PC-3 (cell line): ENCODE measurements around the gene SLC25A34. TPM values are rescaled to one million over a fixed set of nuclear protein-coding genes. Genes with fewer than 3 reads are reported as not detected.

ENCODE experiments used
- ATAC-seq: fragments of 200-7000 bp; cut with Tn5 transposase; 2 replicates; pipeline ENCODE4 v1.9.1; 2020; ENCODE audit warnings: mild to moderate bottlenecking, moderate library complexity
- BruUV-seq: library from RNA; stranded (reverse); fragments of 400-500 nt; replicated peaks from 2 replicates; lab custom pipeline; 2021; lab: Mats Ljungman, UMichigan
- CTCF ChIA-PET: fragments of 300-600 bp; sonication (Branson Sonifier 250); formaldehyde crosslinking; loops from one replicate; lab custom pipeline; 2022; ENCODE audit warnings: antibody characterized with exemption; lab: Charles Lee
- POLR2A ChIA-PET: fragments of 300-600 bp; sonication (Branson Sonifier 250); formaldehyde crosslinking; loops from one replicate; lab custom pipeline; 2022; ENCODE audit warnings: antibody characterized with exemption; ENCODE audit not compliant: unreplicated experiment; lab: Charles Lee
- DNase-seq: peaks from one replicate; pipeline ENCODE4 v3.0.0-alpha.2; 2015
- H2AFZ ChIP-seq: fragments of 300-600 bp; sonication (generic); 2 replicates; pipeline ENCODE4 v1.6.0; 2016; ENCODE audit warnings: antibody characterized with exemption, low read length
- H3F3A ChIP-seq: fragments of 300-600 bp; sonication (generic); one replicate; pipeline ENCODE4 v1.6.0; 2017; ENCODE audit warnings: antibody characterized with exemption, low read length, control low read depth, mild to moderate bottlenecking; ENCODE audit not compliant: unreplicated experiment
- H3K27ac ChIP-seq: fragments of 300-600 bp; sonication (generic); 2 replicates; pipeline ENCODE4 v1.5.1; 2016; ENCODE audit warnings: mild to moderate bottlenecking, low read length
- H3K27me3 ChIP-seq: fragments of 300-600 bp; sonication (generic); 2 replicates; pipeline ENCODE4 v1.6.1; 2016; ENCODE audit warnings: low read length, mixed read lengths
- H3K36me3 ChIP-seq: fragments of 300-600 bp; sonication (generic); 2 replicates; pipeline ENCODE4 v1.6.1; 2016; ENCODE audit warnings: low read depth, mixed run types, low read length, mixed read lengths
- H3K4me1 ChIP-seq: fragments of 300-600 bp; sonication (generic); 2 replicates; pipeline ENCODE4 v1.5.1; 2016; ENCODE audit warnings: low read length; ENCODE audit not compliant: insufficient read depth
- H3K4me2 ChIP-seq: fragments of 300-600 bp; sonication (generic); 2 replicates; pipeline ENCODE4 v1.6.0; 2016; ENCODE audit warnings: low read length
- H3K4me3 ChIP-seq: fragments of 300-600 bp; sonication (generic); 2 replicates; pipeline ENCODE4 v1.5.1; 2016; ENCODE audit warnings: mild to moderate bottlenecking, low read length, mixed read lengths
- H3K79me2 ChIP-seq: fragments of 300-600 bp; sonication (generic); 2 replicates; pipeline ENCODE4 v1.6.1; 2017; ENCODE audit warnings: low read length, mixed read lengths
- H3K9ac ChIP-seq: fragments of 300-600 bp; sonication (generic); 2 replicates; pipeline ENCODE4 v1.6.0; 2016; ENCODE audit warnings: mild to moderate bottlenecking, low read length
- H3K9me2 ChIP-seq: fragments of 300-600 bp; sonication (generic); replicated peaks from 2 replicates; pipeline ENCODE4 v1.6.1; 2016; ENCODE audit warnings: mixed run types, low read length, mixed read lengths
- H3K9me3 ChIP-seq: fragments of 300-600 bp; sonication (generic); 2 replicates; pipeline ENCODE4 v1.6.1; 2016; ENCODE audit warnings: low read length, mixed read lengths
- H4K20me1 ChIP-seq: fragments of 300-600 bp; sonication (generic); 2 replicates; pipeline ENCODE4 v1.6.1; 2016; ENCODE audit warnings: low read length, mixed read lengths
- EZH2 ChIP-seq: fragments of 300-600 bp; sonication (generic); IDR thresholded peaks from one replicate; pipeline ENCODE4 v1.6.1; 2017; ENCODE audit warnings: antibody characterized with exemption, mild to moderate bottlenecking, low read length; ENCODE audit not compliant: unreplicated experiment
- EZH2phosphoT487 ChIP-seq: fragments of 300-600 bp; sonication (generic); IDR thresholded peaks from 2 replicates; pipeline ENCODE4 v1.6.1; 2018; ENCODE audit warnings: mild to moderate bottlenecking, antibody characterized with exemption, low read length, borderline replicate concordance
- intact Hi-C: fragments of 100-400 bp; cut with micrococcal nuclease; formaldehyde crosslinking; loops from 2 replicates; pipeline ENCODE4 v1.9.0; 2023
- total RNA-seq: library from RNA; depleted of rRNA; stranded (reverse); fragments of >200 nt; gene quantifications from 2 replicates; pipeline ENCODE4 v1.2.3, GENCODE V29; 2014
- TF ChIP-seq, protein P1 (sequence below): fragments of 300-600 bp; sonication (generic); conservative IDR thresholded peaks from 2 replicates; pipeline ENCODE4 v1.5.1; 2017; ENCODE audit warnings: antibody characterized with exemption, low read depth, mild to moderate bottlenecking, low read length

The SLC25A34 gene
- total RNA-seq, 1 experiment from 2014 or later, result 0.44 TPM

DNA sequence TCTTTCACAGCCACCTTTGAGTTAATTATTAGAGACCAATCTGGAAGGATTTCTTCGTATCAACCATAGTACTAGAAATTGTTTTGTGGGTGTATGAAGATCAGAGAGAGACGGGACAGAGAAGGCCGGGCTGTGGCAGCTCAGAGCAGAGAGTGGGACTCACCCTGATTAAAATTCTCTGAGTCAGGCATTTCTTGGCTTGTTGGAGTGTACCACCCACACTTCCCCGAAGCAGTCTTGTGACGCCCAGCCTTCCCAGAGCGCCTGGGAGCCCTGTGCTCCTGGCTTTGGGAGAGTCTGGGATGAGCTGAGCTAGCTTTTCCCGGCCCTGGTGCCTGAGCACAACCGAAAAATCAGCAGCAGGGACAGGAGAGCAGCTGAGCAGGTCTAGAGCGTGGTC is 32.5 kb upstream of the SLC25A34 start:
- BruUV-seq, result no TSS peak
- no peak overlapping the region for H3K27ac ChIP-seq
- no peak overlapping the region for H3K4me2 ChIP-seq
- no peaks in the 10 kb centered on the region for H3K27me3 ChIP-seq
- H3F3A ChIP-seq, result no peaks in the 10 kb centered on the region
- DNase-seq (no peak), ATAC-seq (no peak; the same call in 1 of the 2 replicates)
- H3K9ac ChIP-seq, result no peak overlapping the region
- H3K36me3 ChIP-seq, result no peaks in the 10 kb centered on the region
- CTCF ChIA-PET, result no interaction called here
- no peaks in the 10 kb centered on the region; the same call in 1 of the 2 replicates for H3K4me1 ChIP-seq
- intact Hi-C loops, result no loop called here
- no peak overlapping the region for H2AFZ ChIP-seq
- no peaks in the 10 kb centered on the region for H3K9me2 ChIP-seq
- no peak overlapping the region for H3K4me3 ChIP-seq
- no peak for TF ChIP-seq EZH2phosphoT487
- TF ChIP-seq EZH2, result no peak
- TF ChIP-seq, protein P1, sequence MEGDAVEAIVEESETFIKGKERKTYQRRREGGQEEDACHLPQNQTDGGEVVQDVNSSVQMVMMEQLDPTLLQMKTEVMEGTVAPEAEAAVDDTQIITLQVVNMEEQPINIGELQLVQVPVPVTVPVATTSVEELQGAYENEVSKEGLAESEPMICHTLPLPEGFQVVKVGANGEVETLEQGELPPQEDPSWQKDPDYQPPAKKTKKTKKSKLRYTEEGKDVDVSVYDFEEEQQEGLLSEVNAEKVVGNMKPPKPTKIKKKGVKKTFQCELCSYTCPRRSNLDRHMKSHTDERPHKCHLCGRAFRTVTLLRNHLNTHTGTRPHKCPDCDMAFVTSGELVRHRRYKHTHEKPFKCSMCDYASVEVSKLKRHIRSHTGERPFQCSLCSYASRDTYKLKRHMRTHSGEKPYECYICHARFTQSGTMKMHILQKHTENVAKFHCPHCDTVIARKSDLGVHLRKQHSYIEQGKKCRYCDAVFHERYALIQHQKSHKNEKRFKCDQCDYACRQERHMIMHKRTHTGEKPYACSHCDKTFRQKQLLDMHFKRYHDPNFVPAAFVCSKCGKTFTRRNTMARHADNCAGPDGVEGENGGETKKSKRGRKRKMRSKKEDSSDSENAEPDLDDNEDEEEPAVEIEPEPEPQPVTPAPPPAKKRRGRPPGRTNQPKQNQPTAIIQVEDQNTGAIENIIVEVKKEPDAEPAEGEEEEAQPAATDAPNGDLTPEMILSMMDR, result no peak
- POLR2A ChIA-PET, result interaction anchor here (0.6 kb wide), 1 partner anchor 38 kb away, joined by 3 read pairs; no protein-coding TSS in a partner anchor
- H3K79me2 ChIP-seq, result peaks cover 18% of the 10 kb centered on the region
- H3K9me3 ChIP-seq, result no peaks in the 10 kb centered on the region
- H4K20me1 ChIP-seq, result no peaks in the 10 kb centered on the region

DNA sequence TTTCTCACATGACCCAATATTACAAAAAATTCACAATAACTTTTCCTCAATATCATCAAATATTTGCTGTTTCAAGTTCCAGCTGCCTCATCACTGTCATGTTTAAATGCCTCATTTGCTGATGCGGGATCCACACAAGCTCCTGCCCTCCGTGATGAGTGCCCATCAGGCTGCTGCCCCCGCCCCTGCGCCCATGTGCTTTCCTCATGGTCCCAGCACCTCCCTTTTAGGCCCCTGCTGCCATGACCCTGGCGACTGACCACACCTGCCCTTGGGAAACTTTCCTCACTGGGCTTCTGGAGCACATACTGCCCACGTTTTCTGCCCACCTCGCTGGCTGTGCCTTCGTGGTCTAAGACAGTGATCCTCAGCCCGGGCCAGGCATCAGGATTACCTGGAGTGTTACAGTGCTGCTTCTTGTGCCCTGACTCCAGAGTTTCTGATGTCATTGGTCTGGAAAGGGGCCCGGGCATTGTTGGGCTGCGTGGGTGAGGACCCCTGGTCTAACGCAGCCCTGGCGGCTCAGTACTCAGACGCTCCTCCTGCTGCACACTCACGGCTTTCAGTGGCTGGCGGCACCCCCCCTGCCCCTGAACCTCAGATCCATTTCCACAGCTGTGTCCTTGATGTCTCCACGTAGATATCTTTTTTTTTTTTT is 31.4 kb upstream of the SLC25A34 start:
- TF ChIP-seq EZH2phosphoT487 (no peak), EZH2 (no peak)
- TF ChIP-seq, protein P1, result no peak
- intact Hi-C loops, result no loop called here
- no peak overlapping the region for H3K27ac ChIP-seq
- no TSS peak for BruUV-seq
- H3K36me3 ChIP-seq, result no peaks in the 10 kb centered on the region
- no peak overlapping the region for H3K9ac ChIP-seq
- H3K4me1 ChIP-seq, result no peaks in the 10 kb centered on the region; the same call in 1 of the 2 replicates
- H3K9me2 ChIP-seq, result no peaks in the 10 kb centered on the region
- no peak overlapping the region for H3K4me3 ChIP-seq
- DNase-seq (no peak), ATAC-seq (no peak)
- H4K20me1 ChIP-seq, result no peaks in the 10 kb centered on the region
- H2AFZ ChIP-seq, result no peak overlapping the region
- CTCF ChIA-PET, result no interaction called here
- H3K9me3 ChIP-seq, result no peaks in the 10 kb centered on the region
- no peak overlapping the region for H3K4me2 ChIP-seq
- no peaks in the 10 kb centered on the region for H3F3A ChIP-seq
- H3K79me2 ChIP-seq, result peaks cover 22% of the 10 kb centered on the region
- H3K27me3 ChIP-seq, result no peaks in the 10 kb centered on the region
- POLR2A ChIA-PET, result interaction anchor here (0.6 kb wide), 2 partner anchors 37 to 42 kb away, joined by 3 to 4 read pairs; no protein-coding TSS in a partner anchor

DNA sequence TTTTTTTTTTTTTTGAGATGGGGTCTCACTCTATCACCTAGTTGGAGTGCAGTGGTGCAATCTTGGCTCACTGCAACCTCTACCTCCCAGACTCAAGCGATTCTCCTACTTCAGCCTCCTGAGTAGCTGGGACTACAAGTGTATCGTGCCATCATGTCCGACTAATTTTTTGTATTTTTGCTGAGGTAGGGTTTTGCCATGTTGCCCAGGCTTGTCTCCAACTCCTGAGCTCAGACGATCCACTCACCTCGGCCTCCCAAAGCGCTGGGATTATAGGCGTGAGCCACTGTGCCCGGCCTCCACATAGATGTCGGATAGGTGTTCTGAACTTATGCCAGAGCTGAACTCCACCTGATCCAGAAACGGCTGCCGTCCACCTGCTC is 30.9 kb upstream of the SLC25A34 start:
- H3K4me2 ChIP-seq, result no peak overlapping the region
- TF ChIP-seq, protein P1, result no peak
- TF ChIP-seq EZH2, result no peak
- TF ChIP-seq EZH2phosphoT487, result no peak
- intact Hi-C loops, result no loop called here
- H3K27me3 ChIP-seq, result no peaks in the 10 kb centered on the region
- no peaks in the 10 kb centered on the region for H4K20me1 ChIP-seq
- peaks cover 19% of the 10 kb centered on the region for H3K79me2 ChIP-seq
- DNase-seq (no peak), ATAC-seq (no peak)
- no peak overlapping the region for H3K27ac ChIP-seq
- H3F3A ChIP-seq, result no peaks in the 10 kb centered on the region
- no peaks in the 10 kb centered on the region for H3K36me3 ChIP-seq
- H3K4me3 ChIP-seq, result no peak overlapping the region
- no TSS peak for BruUV-seq
- no peaks in the 10 kb centered on the region for H3K9me2 ChIP-seq
- CTCF ChIA-PET, result no interaction called here
- H3K9me3 ChIP-seq, result no peaks in the 10 kb centered on the region
- no peak overlapping the region for H3K9ac ChIP-seq
- POLR2A ChIA-PET, result interaction anchor here (0.6 kb wide), 1 partner anchor 42 kb away, joined by 4 read pairs; no protein-coding TSS in a partner anchor
- no peaks in the 10 kb centered on the region; the same call in 1 of the 2 replicates for H3K4me1 ChIP-seq
- no peak overlapping the region for H2AFZ ChIP-seq
